ENCODE results near the gene EPAS1.
A peak's percentile ranks its signal among the peaks of the same experiment; 100 is the strongest.

EPAS1 gene

DNA sequence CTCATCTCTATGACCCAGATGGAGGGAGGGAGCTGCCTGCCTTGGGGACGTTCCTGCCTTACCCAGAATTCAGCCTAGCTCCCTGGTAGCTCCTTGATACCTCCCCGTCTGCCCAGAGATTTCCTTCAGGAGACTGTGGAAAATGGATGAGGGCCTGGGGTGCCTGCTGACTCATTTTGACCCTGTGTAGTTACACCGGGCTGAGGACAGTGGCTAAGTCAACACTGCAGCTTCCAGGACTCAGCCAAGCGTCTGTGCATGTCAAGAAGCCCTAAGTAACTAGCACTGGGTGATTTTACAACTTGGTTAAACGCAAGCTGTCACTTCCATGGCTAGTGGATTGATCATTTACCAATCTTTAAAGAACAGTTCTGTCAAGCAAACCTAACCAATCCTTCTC, 23.3 kb upstream of the EPAS1 start:
- DNase-seq (ENCODE audit: low spot score), result no peak

DNA sequence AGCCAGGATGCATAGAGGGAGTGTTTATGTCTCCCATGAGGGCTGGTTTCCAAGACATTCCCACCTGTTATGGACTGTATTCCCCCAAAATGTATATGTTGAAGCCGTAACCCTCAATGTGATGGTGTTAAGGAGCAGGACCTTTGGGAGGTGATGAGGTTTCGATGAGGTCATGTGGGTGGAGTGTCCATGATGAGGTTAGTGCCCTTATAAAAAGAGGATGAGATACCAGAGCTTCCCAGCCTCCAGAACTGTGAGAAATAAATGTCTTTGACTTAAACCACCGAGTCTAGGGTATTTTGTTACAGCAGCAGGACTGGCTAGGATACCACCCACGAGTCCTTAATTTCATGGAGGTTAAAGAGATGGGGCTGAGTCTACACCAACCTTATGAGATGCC, 22.6 kb upstream of the EPAS1 start:
- no peak for DNase-seq (ENCODE audit: low spot score)

DNA sequence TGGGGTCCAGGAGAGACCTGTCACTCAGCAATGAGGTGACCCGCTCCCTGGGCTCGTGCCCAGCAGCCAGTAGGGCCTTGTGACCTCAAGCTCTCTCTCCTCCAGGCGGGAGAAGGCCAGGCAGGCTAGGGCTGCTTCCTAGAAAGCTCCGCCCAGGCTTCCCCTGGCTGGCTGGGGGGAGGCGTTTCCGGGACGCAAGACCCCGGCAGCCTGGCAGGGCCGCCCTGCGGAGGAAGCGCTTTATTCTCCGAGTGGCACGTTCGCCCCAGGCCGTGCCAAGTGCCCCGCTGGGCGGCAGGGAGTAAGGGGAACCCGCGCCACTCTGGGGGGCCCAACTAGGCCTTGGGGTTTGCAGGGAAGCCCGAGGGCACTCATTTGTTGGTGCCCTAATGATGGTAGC, 21.2 kb upstream of the EPAS1 start:
- no peak for DNase-seq (ENCODE audit: low spot score)

DNA sequence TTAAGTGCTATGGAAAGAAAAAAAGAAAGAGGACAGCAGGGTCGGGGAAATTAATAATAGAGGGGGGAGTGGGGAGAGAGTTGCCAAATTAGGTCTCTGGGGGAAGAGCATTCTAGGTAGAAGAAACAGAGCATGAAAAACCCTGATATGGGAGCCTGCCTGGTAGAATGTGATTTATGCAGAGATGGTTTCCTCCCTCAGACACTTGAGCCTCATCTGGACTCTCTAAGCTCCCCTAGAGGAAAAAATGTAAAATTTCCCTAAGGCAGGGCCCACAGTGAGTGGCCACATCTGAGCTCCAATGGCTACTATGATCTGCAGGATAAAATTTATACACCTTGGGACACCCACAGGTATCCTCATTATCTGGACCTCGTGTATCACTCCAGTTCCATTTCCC, 20.6 kb upstream of the EPAS1 start:
- no peak for DNase-seq (ENCODE audit: low spot score)

DNA sequence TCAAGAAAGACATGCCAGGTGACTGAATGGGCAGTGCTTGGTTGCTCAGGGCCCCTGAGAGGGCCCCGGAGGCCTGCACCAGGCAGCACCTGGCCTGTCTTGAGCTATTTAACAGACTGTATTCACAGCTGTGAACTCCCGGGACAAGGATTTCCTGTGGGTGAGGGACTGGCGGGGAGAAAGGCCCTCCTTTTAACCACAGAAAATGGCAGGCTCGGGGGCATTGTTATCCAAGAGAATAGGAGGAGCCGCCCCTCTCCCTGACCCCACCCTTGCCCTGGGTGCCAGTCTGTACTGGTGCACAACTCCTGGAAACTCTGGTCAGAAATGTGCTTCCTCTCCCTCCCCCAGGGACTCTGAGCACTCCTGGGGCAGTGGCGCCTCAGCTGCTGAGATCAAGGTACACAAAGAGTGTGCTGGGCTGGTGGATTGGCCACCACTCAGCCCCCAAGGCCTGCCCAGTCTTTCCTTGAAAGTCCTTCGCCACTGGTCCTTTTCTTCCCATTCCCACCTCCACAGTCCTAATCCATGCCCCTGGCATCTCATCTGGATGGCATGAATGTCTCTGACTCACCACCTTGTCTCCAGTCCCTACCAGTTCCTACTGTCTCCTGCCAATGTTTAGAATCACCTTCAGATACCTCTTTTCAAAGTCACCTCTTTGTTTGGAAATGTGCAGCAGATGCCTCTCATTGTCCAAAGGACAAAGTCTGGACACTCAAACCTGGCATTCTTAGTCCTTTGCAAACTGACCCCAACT, 19.6 kb upstream of the EPAS1 start:
- DNase-seq (ENCODE audit: low spot score), result no peak

DNA sequence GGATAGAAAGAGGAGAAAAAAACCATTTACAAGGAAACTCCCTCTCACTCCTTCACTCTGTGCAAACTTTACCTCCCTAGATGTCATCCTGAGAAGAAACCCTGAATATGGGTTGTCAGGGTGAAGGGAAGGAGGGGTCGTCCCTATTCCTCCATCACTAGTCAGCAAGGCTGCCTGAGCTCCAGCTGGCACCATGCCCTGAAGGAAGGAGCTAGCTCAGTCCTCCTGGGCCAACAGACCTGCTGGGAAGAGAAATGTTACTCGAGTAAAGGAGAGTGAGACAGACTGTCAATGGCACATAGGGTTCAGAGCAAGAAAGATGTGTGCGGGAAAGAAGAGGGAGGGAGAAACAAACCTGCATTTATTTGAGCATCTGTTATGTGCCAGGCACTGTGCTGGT, 18.3 kb upstream of the EPAS1 start:
- DNase-seq (ENCODE audit: low spot score), result no peak

DNA sequence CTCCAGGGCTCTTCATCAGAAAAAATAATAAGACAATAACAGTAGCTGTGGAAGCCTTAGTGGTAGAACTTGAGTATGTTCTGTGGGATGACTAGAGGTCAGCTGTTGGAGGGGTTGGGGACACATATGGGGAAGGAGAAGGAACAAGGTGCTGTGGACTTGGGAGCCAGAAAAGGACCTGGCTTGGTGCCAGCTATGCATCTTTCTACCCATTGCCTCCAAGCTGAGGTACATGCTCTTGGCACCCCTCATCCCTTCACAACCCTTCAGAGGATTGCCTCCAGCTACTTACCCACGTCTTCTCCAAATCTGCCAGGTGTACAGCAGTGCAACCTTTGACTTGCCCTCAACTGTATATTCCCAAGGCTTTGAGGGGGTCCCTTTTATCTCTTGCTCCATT, 15.3 kb upstream of the EPAS1 start:
- no peak for DNase-seq (ENCODE audit: low spot score)

DNA sequence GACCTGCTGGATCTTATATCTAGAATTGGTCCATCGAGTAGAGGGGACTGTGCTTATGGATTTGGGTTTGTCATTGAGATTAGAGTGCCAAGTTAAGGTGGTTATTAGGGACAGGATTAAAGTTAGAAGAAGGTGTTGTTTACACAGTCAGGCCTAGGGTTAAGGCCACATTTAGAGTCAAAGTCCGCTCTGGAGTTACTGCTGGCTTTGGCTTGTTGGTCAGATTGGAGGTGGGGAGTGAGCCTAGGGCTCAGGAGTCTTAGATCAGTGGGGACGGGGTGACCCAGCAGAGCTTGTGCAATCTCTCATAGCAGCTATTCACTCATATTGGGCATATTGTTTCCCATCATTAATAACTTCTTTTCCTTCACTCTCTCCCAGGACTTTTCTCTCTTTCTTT, 13.5 kb upstream of the EPAS1 start:
- no peak for DNase-seq (ENCODE audit: low spot score)

DNA sequence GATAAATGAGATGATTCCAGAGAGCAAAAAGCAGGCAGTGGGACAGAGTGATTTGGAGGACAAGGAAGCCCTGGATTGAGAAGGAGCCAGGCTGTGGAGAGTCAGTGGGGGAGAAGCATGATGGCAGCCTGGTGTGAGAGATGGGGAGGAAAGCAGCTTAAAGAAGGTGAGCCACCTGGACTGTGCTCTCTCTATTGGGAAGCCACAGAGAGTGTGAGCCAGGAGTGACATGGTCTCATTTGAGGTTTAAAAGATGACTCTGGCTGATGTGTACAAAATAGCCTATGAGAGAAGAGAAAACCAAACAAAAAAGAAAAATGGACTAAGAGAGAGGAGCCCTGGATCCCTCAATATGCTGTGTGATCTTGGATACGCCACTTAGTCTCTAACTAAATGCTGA, 12.9 kb upstream of the EPAS1 start:
- no peak for DNase-seq (ENCODE audit: low spot score)

DNA sequence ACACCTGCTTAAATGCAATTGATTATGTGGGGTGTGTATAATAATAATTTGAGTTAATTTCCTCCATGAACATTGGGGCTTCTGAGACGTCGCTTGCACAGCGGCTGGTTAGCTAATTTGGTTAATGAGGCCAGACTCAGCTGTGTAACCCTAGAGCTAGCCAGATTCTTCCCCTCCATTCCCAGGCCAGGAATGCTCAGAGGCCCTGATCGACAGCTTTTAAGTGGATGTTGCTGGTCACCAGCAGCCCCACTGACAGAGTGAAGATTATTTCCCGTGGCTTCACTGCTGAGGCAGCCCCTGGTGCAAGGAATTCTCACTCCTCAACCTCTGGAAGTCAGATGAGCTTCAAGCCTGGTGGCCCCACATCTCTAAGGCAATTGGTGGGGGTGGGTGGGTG, 12.4 kb upstream of the EPAS1 start:
- DNase-seq (ENCODE audit: low spot score), result no peak

DNA sequence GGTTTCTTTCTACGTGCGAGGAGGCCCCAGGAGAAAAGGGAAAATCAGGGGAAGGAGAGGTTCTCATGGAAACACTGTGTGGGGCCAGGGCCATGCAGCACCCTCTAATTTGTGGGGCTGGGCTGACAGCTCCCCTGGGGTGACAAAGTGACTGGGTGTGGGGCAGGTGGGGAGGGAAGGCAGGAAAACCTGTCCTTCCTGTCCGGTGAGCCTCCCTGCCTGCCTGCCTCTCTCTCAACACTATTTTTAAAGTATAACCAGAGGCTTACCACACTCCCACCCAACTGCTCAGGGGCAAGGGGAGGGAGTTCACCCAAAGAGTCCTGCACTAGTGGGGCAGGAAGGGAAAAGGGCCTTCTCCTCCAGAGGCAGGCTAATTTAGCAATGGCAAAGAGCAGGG, 10.5 kb upstream of the EPAS1 start:
- no peak for DNase-seq (ENCODE audit: low spot score)

DNA sequence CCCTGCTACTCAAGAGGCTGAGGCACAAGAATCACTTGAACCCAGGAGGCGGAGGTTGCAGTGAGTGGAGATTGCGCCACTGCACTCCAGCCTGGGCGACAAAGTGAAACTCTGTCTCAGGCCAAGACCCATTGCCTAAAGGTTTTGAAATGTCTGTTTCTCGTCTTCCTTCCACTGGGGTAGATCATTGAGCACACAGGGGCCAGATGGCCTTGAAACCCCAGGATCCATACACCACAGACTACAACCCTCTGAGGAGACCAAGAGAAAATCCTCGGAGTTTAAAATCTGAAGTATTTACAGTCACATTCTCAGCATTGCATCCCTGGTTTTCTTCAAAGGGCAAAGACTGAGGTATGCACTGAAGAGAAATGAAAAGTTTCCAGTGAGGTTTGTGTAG, 7.1 kb upstream of the EPAS1 start:
- no peak for DNase-seq (ENCODE audit: low spot score)

DNA sequence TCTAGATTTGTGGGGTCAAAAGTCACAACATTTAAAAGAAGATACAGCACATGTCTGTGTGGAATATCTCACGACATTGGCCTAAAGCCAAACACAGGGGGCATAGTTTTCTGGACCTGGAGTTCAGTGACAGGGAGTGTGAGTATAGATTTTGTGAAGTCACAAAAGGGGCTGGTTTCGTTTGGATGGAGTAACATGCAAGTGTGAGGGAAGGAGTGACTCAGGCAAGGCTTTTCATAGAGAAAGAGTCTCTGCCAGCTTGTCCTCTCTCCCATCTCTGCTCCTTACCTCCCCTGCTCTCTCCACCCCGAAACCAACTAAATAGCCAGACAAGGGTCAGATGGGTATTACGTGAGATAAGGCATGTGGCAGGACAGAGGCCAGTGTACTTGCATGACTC, 3.7 kb upstream of the EPAS1 start:
- no peak for DNase-seq (ENCODE audit: low spot score)

DNA sequence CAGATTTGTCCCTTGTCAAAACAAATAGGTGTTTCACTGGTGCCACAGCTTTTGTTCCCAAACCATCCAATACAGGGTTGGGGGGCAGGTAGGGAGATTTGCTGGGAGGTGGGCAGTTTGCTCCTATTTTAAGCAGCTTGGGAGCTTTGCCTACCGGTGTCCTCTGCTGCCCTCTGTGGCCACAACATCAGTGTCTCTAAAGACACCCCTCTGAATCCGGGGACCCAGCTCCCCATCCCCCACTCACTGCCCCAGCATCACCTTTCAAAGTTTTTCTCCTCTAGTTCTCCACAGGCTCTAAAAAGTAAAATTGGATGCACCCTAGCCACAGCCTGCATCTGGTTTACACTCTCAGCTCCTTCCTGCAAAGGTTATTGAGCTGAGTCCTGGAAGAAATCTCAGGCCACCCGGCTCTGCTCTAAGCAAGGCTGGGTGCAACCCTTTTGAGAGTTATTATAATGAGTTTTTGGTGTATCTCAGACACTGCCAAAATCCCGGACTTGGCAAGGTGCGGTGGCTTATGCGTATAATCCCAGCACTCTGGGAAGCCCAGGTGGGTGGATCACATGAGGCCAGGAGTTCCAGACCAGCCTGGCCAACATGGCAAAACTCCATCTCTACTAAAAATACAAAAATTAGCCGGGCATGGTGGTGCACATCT, 2.9 kb upstream of the EPAS1 start:
- no peak for DNase-seq (ENCODE audit: low spot score)

DNA sequence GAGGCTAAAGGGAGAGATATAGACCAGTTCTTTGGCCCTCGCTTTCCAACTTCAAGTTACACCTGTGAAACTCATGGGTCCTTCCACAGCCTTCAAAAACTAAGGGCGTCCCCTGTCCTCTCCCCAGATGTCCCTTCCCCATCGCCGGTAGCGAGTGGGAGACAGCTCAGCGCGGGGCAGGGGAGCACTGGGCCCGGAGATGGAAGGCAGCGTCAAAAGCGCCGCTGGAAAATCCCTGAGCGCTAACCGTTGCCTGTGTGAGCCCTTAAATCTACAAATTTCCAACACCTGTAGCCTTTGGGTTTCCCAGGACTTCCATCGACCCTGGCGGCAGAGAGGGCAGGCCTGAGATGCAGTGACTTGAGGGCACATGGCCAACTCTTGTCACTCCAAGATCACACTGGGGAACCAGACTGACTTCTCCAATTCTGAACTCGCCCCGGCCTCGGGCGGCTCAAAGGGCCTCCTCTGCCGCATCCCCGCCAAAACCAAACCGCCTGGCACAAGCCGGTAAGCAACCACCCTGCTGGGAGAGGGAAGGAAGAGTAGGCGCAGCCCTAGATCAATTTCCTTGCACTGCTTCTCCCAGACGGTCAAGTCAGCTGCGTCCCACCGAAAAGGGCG, 879 bp upstream of the EPAS1 start:
- peak; percentile 37 for DNase-seq (ENCODE audit: low spot score)

DNA sequence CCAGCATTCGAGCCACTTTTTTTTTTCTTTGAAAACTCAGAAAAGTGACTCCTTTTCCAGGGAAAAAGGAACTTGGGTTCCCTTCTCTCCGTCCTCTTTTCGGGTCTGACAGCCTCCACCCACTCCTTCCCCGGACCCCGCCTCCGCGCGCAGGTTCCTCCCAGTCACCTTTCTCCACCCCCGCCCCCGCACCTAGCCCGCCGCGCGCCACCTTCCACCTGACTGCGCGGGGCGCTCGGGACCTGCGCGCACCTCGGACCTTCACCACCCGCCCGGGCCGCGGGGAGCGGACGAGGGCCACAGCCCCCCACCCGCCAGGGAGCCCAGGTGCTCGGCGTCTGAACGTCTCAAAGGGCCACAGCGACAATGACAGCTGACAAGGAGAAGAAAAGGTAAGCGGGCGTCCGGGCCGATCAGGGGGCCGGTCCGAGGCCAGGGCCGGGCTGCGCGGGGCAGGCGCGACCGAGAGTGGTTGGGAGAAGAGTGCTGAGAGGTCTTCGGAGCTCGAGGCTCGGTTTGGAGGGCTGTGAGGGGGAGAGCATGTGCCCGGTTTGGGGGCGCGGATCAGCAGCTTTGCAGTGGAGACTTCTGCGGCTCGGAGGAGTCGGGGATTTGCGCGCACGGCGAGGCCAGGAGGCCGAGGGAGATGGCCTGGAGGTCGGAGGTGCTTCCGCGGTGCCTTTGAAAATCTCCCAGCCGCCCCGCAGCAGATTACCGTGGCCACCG, 502 bp downstream of the EPAS1 start:
- DNase-seq (ENCODE audit: low spot score), result peak; percentile 77

DNA sequence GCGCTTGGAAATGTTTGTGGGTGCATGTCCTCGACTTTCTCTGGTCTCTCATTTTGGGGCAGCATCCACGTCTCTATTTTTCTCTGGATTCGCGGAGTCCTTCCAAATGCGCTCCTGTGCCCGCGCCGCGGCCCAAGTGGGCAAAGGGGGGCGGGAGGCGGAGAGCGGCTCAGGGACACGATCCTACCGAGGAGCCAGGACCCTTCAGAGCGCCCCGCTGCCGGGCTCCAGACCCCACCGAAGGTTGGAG, 990 bp downstream of the EPAS1 start:
- no peak for DNase-seq (ENCODE audit: low spot score)

DNA sequence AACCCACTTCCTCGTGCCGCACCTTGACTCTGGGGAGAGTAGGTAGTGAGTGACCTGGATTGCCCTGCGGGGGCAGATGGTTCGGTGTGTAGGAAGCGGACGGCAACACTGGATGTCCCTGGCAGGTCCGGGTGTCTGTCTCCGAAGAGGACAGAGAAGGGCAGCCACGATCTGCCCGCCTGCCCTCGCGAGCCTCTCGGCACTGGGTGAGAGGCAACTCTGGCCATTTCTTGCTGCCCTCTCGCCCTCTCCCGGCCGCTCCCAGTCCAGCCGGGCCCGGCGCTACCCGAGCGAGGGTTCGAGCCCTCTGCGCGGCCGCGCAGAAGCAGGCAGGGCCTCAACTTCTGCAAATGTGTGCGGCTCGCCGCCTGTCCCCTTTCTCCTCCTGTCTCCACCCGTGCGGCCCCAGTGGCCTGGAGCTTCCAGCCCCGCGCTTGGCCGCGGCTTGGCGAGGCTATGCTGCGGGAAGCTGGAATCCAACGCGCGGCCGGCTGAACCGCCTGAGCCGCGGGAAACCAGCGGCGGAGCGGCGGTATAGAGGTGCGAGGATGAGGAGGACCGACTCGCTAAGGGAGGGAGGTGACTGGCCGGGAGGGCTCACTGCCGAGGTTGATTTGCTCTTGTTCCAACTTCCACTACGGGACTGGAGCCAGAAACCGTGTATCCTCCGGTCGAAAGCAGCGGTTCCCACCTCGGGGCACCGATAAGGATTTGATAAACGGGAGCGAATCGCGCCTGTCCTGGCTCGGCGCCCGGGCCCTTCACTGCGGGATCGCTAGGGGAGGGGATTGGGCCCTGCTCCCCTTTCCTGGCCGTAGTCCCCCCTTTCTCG, 1.5 kb downstream of the EPAS1 start:
- peak; percentile 40 for DNase-seq (ENCODE audit: low spot score)

DNA sequence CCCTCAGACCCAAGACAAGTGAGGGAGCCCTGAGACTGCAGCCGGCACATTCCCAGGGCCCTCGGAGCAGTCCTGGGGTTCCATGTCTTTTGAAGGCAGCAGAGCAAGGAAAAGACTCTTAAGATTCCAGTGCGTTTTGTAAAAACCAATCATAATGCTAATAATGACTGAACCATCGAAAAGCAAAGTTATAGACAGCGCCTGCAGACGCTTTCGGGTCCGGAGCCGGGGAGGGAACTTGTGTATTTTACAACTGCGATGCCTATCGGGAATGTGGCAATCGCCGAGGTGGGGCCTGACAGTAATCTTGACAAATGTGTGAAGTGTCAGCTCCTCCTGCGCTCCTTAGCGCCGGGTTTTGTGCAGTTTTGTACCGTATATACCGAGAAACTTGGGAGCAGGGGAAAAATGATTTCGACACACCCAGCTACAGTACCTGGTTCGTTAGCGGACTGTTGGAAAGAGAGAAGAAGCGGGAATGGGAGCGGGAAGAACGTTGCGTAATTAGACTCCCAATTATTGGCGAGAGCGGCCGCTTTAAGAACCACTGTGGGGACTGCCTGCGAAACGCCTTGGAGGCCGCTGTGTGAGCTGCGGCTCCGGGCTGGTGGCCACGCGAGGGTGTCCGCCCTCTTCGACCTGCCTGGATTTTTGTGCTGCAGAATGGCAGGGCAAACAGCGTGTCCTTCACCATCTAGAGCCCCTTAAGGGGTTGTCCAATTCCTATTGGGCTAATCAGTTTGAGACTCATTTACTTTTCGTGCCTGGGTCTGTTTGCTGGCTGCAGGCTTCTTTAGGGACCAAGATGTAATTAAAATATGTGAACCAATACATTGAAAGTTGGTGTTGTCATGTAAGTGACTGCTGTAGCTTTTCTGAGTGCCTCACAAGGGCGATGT, 2.4 kb downstream of the EPAS1 start:
- DNase-seq (ENCODE audit: low spot score), result no peak

DNA sequence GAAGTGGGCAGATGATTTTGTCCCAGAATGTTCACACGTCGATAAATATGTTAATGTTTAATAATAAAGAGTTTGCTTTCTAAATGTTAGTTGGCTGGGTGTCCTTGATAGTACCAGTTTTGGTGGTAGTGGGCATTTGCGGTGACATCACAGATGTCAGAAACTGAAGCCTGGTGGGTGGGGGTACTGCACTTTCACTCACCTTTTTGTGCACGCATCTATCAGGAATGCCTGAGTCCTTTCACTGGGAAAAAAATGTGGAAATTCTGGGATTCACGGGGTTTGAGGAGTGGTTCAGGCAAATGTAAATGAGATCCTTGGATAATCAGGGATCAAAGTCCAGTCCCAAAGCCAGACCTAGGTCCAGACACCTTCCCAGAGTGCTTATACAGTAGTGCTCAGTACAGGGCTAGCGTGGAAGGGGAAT, 3.2 kb downstream of the EPAS1 start:
- no peak for DNase-seq (ENCODE audit: low spot score)

DNA sequence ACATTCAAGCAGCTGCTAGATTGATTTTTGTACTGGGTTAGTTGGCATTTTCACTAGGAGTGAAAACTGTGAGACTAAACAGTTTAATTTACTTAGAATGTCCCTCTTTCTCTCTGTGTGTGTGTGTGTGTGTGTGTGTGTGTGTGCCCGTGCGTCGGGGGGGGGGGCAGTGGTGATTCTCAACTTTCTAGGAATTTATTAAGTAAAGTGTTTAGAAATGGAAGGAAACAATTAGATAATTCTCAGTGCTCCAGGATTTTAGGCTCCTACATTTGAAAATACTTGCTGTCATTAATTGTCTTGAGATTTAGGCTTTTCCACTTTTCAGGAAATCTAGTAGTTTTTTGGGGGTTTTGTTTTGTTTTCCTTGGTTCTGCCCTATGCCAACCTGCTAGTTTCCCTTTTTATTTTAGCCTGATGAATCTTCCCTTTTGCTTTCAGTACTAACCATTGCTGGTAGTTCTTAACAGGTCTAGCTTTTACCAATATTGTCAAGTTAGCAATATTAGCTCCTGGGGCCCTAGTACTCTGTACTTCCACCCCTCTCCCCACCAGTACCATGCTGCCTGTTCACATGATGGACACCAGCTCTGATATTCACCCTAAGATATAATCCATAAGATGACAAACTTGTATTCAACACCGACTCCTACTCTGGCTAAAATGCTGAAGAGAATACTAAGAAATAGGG, 4.9 kb downstream of the EPAS1 start:
- DNase-seq (ENCODE audit: low spot score), result no peak

Measured in germinal center (tissue), 1 donor.